Ishikawa (cell line): ENCODE results near the gene SIGLEC9.

Source experiments
- CEBPB ChIP-seq: IDR thresholded peaks from 2 replicates; pipeline ENCODE4 v1.6.1; 2012
- CREB1 ChIP-seq: IDR thresholded peaks from 2 replicates; pipeline ENCODE4 v1.6.1; 2012; ENCODE audit warnings: low read depth
- EGR1 ChIP-seq: IDR thresholded peaks from 2 replicates; pipeline ENCODE4 v1.6.1; 2012
- EP300 ChIP-seq: IDR thresholded peaks from 2 replicates; pipeline ENCODE4 v1.6.1; 2012; ENCODE audit warnings: borderline replicate concordance
- FOXM1 ChIP-seq: IDR thresholded peaks from 2 replicates; pipeline ENCODE4 v1.6.1; 2012; ENCODE audit warnings: low read depth, borderline replicate concordance
- MAX ChIP-seq: IDR thresholded peaks from 2 replicates; pipeline ENCODE4 v1.6.1; 2012
- NFIC ChIP-seq: IDR thresholded peaks from 2 replicates; pipeline ENCODE4 v1.6.1; 2012
- RAD21 ChIP-seq: IDR thresholded peaks from 2 replicates; pipeline ENCODE4 v1.6.1; 2012; ENCODE audit warnings: low read depth
- TAF1 ChIP-seq: IDR thresholded peaks from 2 replicates; pipeline ENCODE4 v1.6.1; 2012; ENCODE audit warnings: low read depth, mild to moderate bottlenecking
- TCF12 ChIP-seq: IDR thresholded peaks from 2 replicates; pipeline ENCODE4 v1.6.1; 2012; ENCODE audit warnings: low read depth
- TEAD4 ChIP-seq: IDR thresholded peaks from 2 replicates; pipeline ENCODE4 v1.6.1; 2012
- YY1 ChIP-seq: IDR thresholded peaks from 2 replicates; pipeline ENCODE4 v1.6.1; 2012; ENCODE audit warnings: low read depth
- ZBTB7A ChIP-seq: IDR thresholded peaks from 2 replicates; pipeline ENCODE4 v1.6.1; 2012; ENCODE audit warnings: low read depth
- TF ChIP-seq, protein P1 (sequence below): IDR thresholded peaks from 2 replicates; pipeline ENCODE4 v1.6.1; 2012
- TF ChIP-seq, protein P2 (sequence below): IDR thresholded peaks from 2 replicates; pipeline ENCODE4 v1.6.1; 2012; ENCODE audit warnings: low read depth, mild to moderate bottlenecking

Gene SIGLEC9

DNA sequence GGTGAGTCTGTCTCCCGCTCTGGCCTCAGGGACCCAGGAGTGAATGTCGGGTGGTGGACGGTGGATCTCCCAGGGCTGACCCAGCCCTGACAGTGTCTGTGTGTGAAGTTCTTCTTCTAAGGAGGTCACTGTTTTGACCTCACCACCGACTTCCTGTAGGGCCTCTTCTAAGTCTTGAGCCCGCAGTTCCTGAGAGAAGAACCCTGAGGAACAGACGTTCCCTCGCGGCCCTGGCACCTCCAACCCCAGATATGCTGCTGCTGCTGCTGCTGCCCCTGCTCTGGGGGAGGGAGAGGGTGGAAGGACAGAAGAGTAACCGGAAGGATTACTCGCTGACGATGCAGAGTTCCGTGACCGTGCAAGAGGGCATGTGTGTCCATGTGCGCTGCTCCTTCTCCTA lies 17.4 kb downstream of the SIGLEC9 start, which contains the start of gene SIGLEC7:
Gene SIGLEC7 (plus strand): TSS at position 183 of the 400 bp plus-strand sequence. CDS start 69 bp downstream, at position 252.
- TF ChIP-seq TAF1 (no peak), EP300 (no peak)

- TF ChIP-seq TAF1 (no peak), TEAD4 (no peak), FOXM1 (no peak), TCF12 (no peak), EP300 (no peak), CREB1 (no peak), RAD21 (no peak), NFIC (no peak), CEBPB (no peak), ZBTB7A (no peak), EGR1 (no peak), MAX (no peak), YY1 (no peak)
- TF ChIP-seq, protein P1, sequence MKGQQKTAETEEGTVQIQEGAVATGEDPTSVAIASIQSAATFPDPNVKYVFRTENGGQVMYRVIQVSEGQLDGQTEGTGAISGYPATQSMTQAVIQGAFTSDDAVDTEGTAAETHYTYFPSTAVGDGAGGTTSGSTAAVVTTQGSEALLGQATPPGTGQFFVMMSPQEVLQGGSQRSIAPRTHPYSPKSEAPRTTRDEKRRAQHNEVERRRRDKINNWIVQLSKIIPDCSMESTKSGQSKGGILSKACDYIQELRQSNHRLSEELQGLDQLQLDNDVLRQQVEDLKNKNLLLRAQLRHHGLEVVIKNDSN: no peak
- TF ChIP-seq, protein P2, sequence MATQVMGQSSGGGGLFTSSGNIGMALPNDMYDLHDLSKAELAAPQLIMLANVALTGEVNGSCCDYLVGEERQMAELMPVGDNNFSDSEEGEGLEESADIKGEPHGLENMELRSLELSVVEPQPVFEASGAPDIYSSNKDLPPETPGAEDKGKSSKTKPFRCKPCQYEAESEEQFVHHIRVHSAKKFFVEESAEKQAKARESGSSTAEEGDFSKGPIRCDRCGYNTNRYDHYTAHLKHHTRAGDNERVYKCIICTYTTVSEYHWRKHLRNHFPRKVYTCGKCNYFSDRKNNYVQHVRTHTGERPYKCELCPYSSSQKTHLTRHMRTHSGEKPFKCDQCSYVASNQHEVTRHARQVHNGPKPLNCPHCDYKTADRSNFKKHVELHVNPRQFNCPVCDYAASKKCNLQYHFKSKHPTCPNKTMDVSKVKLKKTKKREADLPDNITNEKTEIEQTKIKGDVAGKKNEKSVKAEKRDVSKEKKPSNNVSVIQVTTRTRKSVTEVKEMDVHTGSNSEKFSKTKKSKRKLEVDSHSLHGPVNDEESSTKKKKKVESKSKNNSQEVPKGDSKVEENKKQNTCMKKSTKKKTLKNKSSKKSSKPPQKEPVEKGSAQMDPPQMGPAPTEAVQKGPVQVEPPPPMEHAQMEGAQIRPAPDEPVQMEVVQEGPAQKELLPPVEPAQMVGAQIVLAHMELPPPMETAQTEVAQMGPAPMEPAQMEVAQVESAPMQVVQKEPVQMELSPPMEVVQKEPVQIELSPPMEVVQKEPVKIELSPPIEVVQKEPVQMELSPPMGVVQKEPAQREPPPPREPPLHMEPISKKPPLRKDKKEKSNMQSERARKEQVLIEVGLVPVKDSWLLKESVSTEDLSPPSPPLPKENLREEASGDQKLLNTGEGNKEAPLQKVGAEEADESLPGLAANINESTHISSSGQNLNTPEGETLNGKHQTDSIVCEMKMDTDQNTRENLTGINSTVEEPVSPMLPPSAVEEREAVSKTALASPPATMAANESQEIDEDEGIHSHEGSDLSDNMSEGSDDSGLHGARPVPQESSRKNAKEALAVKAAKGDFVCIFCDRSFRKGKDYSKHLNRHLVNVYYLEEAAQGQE: no peak
Measured at GRCh38 chr19:51143486-51143885, 18.8 kb downstream of the SIGLEC9 start.

DNA sequence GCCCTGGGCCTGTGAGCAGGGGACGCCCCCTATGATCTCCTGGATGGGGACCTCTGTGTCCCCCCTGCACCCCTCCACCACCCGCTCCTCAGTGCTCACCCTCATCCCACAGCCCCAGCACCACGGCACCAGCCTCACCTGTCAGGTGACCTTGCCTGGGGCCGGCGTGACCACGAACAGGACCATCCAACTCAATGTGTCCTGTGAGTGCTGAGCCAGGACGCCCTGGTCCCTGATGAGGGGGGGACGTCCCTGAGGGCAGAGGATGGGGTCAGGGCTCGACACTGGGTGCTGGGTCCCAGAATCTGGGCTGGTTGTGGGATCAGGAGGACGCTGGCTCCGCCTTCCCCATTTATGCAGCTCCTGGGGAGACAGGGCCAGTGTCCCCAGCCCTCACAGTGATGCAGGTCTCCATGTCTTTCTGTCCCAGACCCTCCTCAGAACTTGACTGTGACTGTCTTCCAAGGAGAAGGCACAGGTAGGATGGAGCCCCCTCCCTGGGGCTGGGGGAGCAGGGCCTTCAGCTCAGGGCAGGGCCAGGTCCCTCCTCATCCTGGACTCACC lies 19.9 kb downstream of the SIGLEC9 start:
- TF ChIP-seq FOXM1: no peak
- TF ChIP-seq TCF12: no peak
- TF ChIP-seq, protein P2: no peak
- TF ChIP-seq ZBTB7A: no peak
- TF ChIP-seq MAX: no peak
- TF ChIP-seq YY1: no peak
- no peak for TF ChIP-seq CREB1
- TF ChIP-seq EGR1: no peak
- no peak for TF ChIP-seq NFIC

GRCh38 chr19:51145916-51146493 lies 21.3 kb downstream of the SIGLEC9 start:
- TF ChIP-seq TEAD4: no peak
- no peak for TF ChIP-seq CEBPB
- TF ChIP-seq YY1: no peak
- no peak for TF ChIP-seq RAD21
- no peak for TF ChIP-seq ZBTB7A
- TF ChIP-seq NFIC: no peak
- no peak for TF ChIP-seq CREB1
- no peak for TF ChIP-seq EGR1
- TF ChIP-seq TAF1: no peak
- no peak for TF ChIP-seq MAX
- no peak for TF ChIP-seq TCF12
- TF ChIP-seq FOXM1: no peak
- TF ChIP-seq, protein P1: no peak
- TF ChIP-seq, protein P2: no peak
- TF ChIP-seq EP300: no peak
